ENCODE data around the gene ASXL1.

Gene ASXL1

GRCh38 chr20:32468313-32468640, 110.1 kb downstream of the ASXL1 start:
- no peak for FAIRE-seq

GRCh38 chr20:32468860-32469259, 110.7 kb downstream of the ASXL1 start:
- no peak for FAIRE-seq

- FAIRE-seq = no peak
Measured at GRCh38 chr20:32470025-32470861, 112.1 kb downstream of the ASXL1 start.

GRCh38 chr20:32470940-32471339, 112.8 kb downstream of the ASXL1 start:
- no peak for FAIRE-seq

- FAIRE-seq = no peak
Measured at GRCh38 chr20:32472581-32473207, 114.6 kb downstream of the ASXL1 start.

GRCh38 chr20:32473231-32474008, 115.3 kb downstream of the ASXL1 start:
- FAIRE-seq = no peak

- no peak for FAIRE-seq
Measured at GRCh38 chr20:32474009-32474716, 116.0 kb downstream of the ASXL1 start.

- FAIRE-seq = no peak
Measured at GRCh38 chr20:32474717-32474966, 116.5 kb downstream of the ASXL1 start.

- no peak for FAIRE-seq
Measured at GRCh38 chr20:32474967-32475811, 117.1 kb downstream of the ASXL1 start.

- no peak for FAIRE-seq
Measured at GRCh38 chr20:32476684-32477593, 118.8 kb downstream of the ASXL1 start.

- FAIRE-seq = no peak
Measured at GRCh38 chr20:32477594-32478512, 119.7 kb downstream of the ASXL1 start.

- FAIRE-seq = no peak
Measured at GRCh38 chr20:32478576-32478975, 120.4 kb downstream of the ASXL1 start.

- no peak for FAIRE-seq
Measured at GRCh38 chr20:32479012-32479411, 120.9 kb downstream of the ASXL1 start.

GRCh38 chr20:32479697-32480171, 121.6 kb downstream of the ASXL1 start:
- FAIRE-seq = no peak

GRCh38 chr20:32480371-32481241, 122.5 kb downstream of the ASXL1 start:
- FAIRE-seq = no peak

GRCh38 chr20:32481311-32482142, 123.4 kb downstream of the ASXL1 start:
- FAIRE-seq = no peak

- no peak for FAIRE-seq
Measured at GRCh38 chr20:32482143-32482441, 124.0 kb downstream of the ASXL1 start.

Data from A204.1 (cell line).